Fibroblast of lung (primary cell): Measurements from ENCODE around the gene FGF14. TPM values are rescaled to one million over a fixed set of nuclear protein-coding genes. Genes with fewer than 3 reads are reported as not detected.
A peak's percentile ranks its signal among the peaks of the same experiment; 100 is the strongest.

Source experiments
- DNase-seq, 2 donors: peaks; one replicate each; pipeline versions ENCODE4 v3.0.0 to v3.0.0-alpha.2; 2010; ENCODE audit warnings: low read depth in 2 of 2
- H2AFZ ChIP-seq: 2 replicates; pipeline ENCODE4 v1.5.1; 2012; ENCODE audit warnings: low read length, control low read depth, inconsistent platforms
- H3K27ac ChIP-seq: 2 replicates; pipeline ENCODE4 v1.5.1; 2011; ENCODE audit warnings: low read length, control low read depth; ENCODE audit not compliant: insufficient read depth
- H3K27me3 ChIP-seq: 2 replicates; pipeline ENCODE4 v1.5.1; 2011; ENCODE audit warnings: mild to moderate bottlenecking, low read length; ENCODE audit not compliant: control insufficient read depth, insufficient read depth
- H3K36me3 ChIP-seq: 2 replicates; pipeline ENCODE4 v1.5.1; 2011; ENCODE audit warnings: low read length; ENCODE audit not compliant: control insufficient read depth, insufficient read depth
- H3K4me1 ChIP-seq: 2 replicates; pipeline ENCODE4 v1.5.1; 2011; ENCODE audit warnings: low read length; ENCODE audit not compliant: control insufficient read depth, insufficient read depth; ENCODE audit errors: extremely low read depth
- H3K4me2 ChIP-seq: 2 replicates; pipeline ENCODE4 v1.5.1; 2011; ENCODE audit warnings: low read length, control low read depth; ENCODE audit not compliant: insufficient read depth; ENCODE audit errors: extremely low read depth
- H3K4me3 ChIP-seq, 4 experiments: fragments of 200-600 bp in 1 of 4; sonication (generic) in 1 of 4; replicated peaks in 1 of 4; 2 replicates each; pipeline ENCODE4 v1.5.1; 2011 to 2016; ENCODE audit warnings: low read length in 4 of 4, low read depth in 3 of 4, mild to moderate bottlenecking in 3 of 4, control low read depth in 2 of 4, inconsistent platforms in 1 of 4, mixed read lengths in 1 of 4; ENCODE audit not compliant: insufficient read depth in 1 of 4; ENCODE audit errors: control extremely low read depth in 1 of 4
- H3K79me2 ChIP-seq: 2 replicates; pipeline ENCODE4 v1.5.1; 2012; ENCODE audit warnings: mild to moderate bottlenecking, low read length, inconsistent platforms; ENCODE audit not compliant: control insufficient read depth, insufficient read depth
- H3K9ac ChIP-seq: 2 replicates; pipeline ENCODE4 v1.5.1; 2011; ENCODE audit warnings: mild to moderate bottlenecking, low read length, control low read depth; ENCODE audit not compliant: insufficient read depth
- H3K9me3 ChIP-seq: 2 replicates; pipeline ENCODE4 v1.5.1; 2012; ENCODE audit warnings: low read depth, low read length; ENCODE audit not compliant: control insufficient read depth, insufficient read depth
- H4K20me1 ChIP-seq: 2 replicates; pipeline ENCODE4 v1.5.1; 2011; ENCODE audit warnings: low read length; ENCODE audit not compliant: control insufficient read depth, insufficient read depth; ENCODE audit errors: extremely low read depth
- EZH2 ChIP-seq: IDR thresholded peaks from 2 replicates; pipeline ENCODE4 v1.5.1; 2012; ENCODE audit warnings: low read length, control low read depth, mild to moderate bottlenecking; ENCODE audit errors: missing control alignments
- polyA plus RNA-seq, 2 donors: library from polyadenylated mRNA; depleted of rRNA in 1 of 2; stranded (reverse) in 1 of 2; unstranded in 1 of 2; fragments of >200 nt; gene quantifications; 2 replicates each; pipeline ENCODE4 v1.2.1, GENCODE V29; 2011 to 2012; ENCODE audit warnings: missing spikeins in 1 of 2
- total RNA-seq: library from RNA; depleted of rRNA; stranded (reverse); fragments of >200 nt; gene quantifications from 2 replicates; pipeline ENCODE4 v1.2.1, GENCODE V29; 2014
- TF ChIP-seq, protein P1 (sequence below), 2 donors: IDR thresholded peaks in 1 of 2; conservative IDR thresholded peaks in 1 of 2; 1 replicate in 1 of 2; 2 replicates in 1 of 2; pipeline ENCODE4 v1.5.1; 2011 to 2012; ENCODE audit warnings: low read length in 2 of 2, control low read depth in 1 of 2, inconsistent platforms in 1 of 2, low read depth in 1 of 2, mild to moderate bottlenecking in 1 of 2

The FGF14 gene
- total and polyA plus RNA-seq, 2 donors (not counting 1 experiment from before 2014, with no cell fraction given) = 0.94 to 7.8 TPM

GRCh38 chr13:101703081-101703480, 698.8 kb downstream of the FGF14 start:
- TF ChIP-seq EZH2 = no peak
- TF ChIP-seq, protein P1, sequence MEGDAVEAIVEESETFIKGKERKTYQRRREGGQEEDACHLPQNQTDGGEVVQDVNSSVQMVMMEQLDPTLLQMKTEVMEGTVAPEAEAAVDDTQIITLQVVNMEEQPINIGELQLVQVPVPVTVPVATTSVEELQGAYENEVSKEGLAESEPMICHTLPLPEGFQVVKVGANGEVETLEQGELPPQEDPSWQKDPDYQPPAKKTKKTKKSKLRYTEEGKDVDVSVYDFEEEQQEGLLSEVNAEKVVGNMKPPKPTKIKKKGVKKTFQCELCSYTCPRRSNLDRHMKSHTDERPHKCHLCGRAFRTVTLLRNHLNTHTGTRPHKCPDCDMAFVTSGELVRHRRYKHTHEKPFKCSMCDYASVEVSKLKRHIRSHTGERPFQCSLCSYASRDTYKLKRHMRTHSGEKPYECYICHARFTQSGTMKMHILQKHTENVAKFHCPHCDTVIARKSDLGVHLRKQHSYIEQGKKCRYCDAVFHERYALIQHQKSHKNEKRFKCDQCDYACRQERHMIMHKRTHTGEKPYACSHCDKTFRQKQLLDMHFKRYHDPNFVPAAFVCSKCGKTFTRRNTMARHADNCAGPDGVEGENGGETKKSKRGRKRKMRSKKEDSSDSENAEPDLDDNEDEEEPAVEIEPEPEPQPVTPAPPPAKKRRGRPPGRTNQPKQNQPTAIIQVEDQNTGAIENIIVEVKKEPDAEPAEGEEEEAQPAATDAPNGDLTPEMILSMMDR (conservative IDR thresholded peaks at IDR 0.05 in 1 of 2, IDR thresholded peaks at IDR 0.05 in 1 of 2; ENCODE audit: low read depth in 1 of 2, low read length in 2 of 2) = no peak
- Histone ChIP-seq H3K27ac (no peak overlapping the region), H3K79me2 (no peaks in the 10 kb centered on the region), H3K36me3 (no peaks in the 10 kb centered on the region), H2AFZ (no peak overlapping the region), H3K27me3 (no peaks in the 10 kb centered on the region), H3K9ac (no peak overlapping the region), H3K4me3 (no peak overlapping the region), H3K4me1 (peaks cover 12% of the 10 kb centered on the region), H3K4me2 (no peak overlapping the region), H4K20me1 (no peaks in the 10 kb centered on the region), H3K9me3 (no peaks in the 10 kb centered on the region)
- DNase-seq = no peak

- H3K79me2 ChIP-seq = no peaks in the 10 kb centered on the region
- no peak overlapping the region for H3K9ac ChIP-seq
- no peak for TF ChIP-seq EZH2
- TF ChIP-seq, protein P1 (conservative IDR thresholded peaks at IDR 0.05 in 1 of 2, IDR thresholded peaks at IDR 0.05 in 1 of 2; ENCODE audit: low read depth in 1 of 2, low read length in 2 of 2) = no peak
- peaks cover 2% of the 10 kb centered on the region for H3K4me1 ChIP-seq
- no peak overlapping the region for H3K27ac ChIP-seq
- H3K4me3 ChIP-seq = no peak overlapping the region
- no peak overlapping the region for H3K4me2 ChIP-seq
- no peaks in the 10 kb centered on the region for H3K9me3 ChIP-seq
- DNase-seq = peak; percentile 25 to 83
- no peaks in the 10 kb centered on the region for H4K20me1 ChIP-seq
- no peak overlapping the region for H2AFZ ChIP-seq
- H3K36me3 ChIP-seq = no peaks in the 10 kb centered on the region
- H3K27me3 ChIP-seq = no peaks in the 10 kb centered on the region
Observed at GRCh38 chr13:101700598-101700997, 701.2 kb downstream of the FGF14 start.

DNA sequence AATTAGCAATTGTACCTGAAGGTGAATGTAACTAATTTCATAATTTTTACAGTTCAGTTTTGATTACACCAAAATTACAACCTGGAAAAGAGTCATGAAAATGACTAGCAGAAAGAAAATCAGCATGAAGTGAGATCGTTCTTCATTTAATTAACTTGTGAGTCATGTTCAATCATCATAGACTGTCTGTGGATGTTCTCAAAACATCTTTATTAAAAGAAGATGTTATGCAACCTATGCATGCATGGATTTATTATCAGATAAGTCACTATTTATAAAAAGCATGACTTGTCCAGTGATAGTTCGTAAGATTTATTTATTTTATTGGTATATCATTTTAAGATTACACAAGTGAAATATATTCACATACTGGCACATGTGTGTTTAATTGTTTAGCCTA, 703.4 kb downstream of the FGF14 start:
- Histone ChIP-seq H3K36me3 (no peaks in the 10 kb centered on the region), H3K4me1 (peaks cover 2% of the 10 kb centered on the region), H3K9me3 (no peaks in the 10 kb centered on the region), H3K4me3 (no peak overlapping the region), H3K79me2 (no peaks in the 10 kb centered on the region), H3K27me3 (no peaks in the 10 kb centered on the region), H4K20me1 (no peaks in the 10 kb centered on the region), H3K27ac (no peak overlapping the region), H2AFZ (no peak overlapping the region), H3K4me2 (no peak overlapping the region), H3K9ac (no peak overlapping the region)
- TF ChIP-seq, protein P1 (conservative IDR thresholded peaks at IDR 0.05 in 1 of 2, IDR thresholded peaks at IDR 0.05 in 1 of 2; ENCODE audit: low read depth in 1 of 2, low read length in 2 of 2) = no peak
- TF ChIP-seq EZH2 = no peak
- peak in 1 of 2 donors; percentile 6 for DNase-seq
